Measurements from ENCODE around the gene RHO.
"Not testable (repeated sequence)": the region's sequence is repeated elsewhere in the genome, so short reads cannot be mapped to it uniquely, and the experiment has no call there.

The RHO gene

GRCh38 chr3:129500334-129500658, 28.1 kb upstream of the RHO start:
- DNase-seq = no peak

GRCh38 chr3:129501630-129502029, 26.8 kb upstream of the RHO start:
- no peak for DNase-seq

GRCh38 chr3:129502641-129503408, 25.6 kb upstream of the RHO start:
- DNase-seq = no peak

GRCh38 chr3:129503471-129504291, 24.8 kb upstream of the RHO start:
- no peak for DNase-seq

GRCh38 chr3:129504471-129505100, 23.9 kb upstream of the RHO start:
- no peak for DNase-seq

- DNase-seq = no peak
Measured at GRCh38 chr3:129505341-129505740, 23.1 kb upstream of the RHO start.

- no peak for DNase-seq
Measured at GRCh38 chr3:129506231-129506742, 22.2 kb upstream of the RHO start.

- no peak for DNase-seq
Measured at GRCh38 chr3:129507181-129507831, 21.1 kb upstream of the RHO start.

- DNase-seq = no peak
Measured at GRCh38 chr3:129512595-129512994, 15.8 kb upstream of the RHO start.

GRCh38 chr3:129513705-129514104, 14.7 kb upstream of the RHO start:
- no peak for DNase-seq

GRCh38 chr3:129514110-129514509, 14.3 kb upstream of the RHO start:
- no peak for DNase-seq

- DNase-seq = no peak
Measured at GRCh38 chr3:129514563-129514962, 13.9 kb upstream of the RHO start.

GRCh38 chr3:129515108-129515820, 13.2 kb upstream of the RHO start:
- not testable (repeated sequence) for DNase-seq

GRCh38 chr3:129515821-129516432, 12.5 kb upstream of the RHO start:
- DNase-seq = not testable (repeated sequence)

GRCh38 chr3:129517516-129517915, 10.9 kb upstream of the RHO start:
- DNase-seq = no peak

- DNase-seq = no peak
Measured at GRCh38 chr3:129518038-129518561, 10.3 kb upstream of the RHO start.

GRCh38 chr3:129518581-129518980, 9.9 kb upstream of the RHO start:
- no peak for DNase-seq

- no peak for DNase-seq
Measured at GRCh38 chr3:129519449-129519848, 9.0 kb upstream of the RHO start.

GRCh38 chr3:129519896-129520715, 8.3 kb upstream of the RHO start:
- DNase-seq = no peak

GRCh38 chr3:129520960-129521359, 7.5 kb upstream of the RHO start:
- DNase-seq = no peak

- no peak for DNase-seq
Measured at GRCh38 chr3:129521611-129522010, 6.8 kb upstream of the RHO start.

All from CD4-positive, alpha-beta T cell treated with Interleukin-1 beta for 1 hour (primary cell).